Dermis microvascular lymphatic vessel endothelial cell (primary cell): Measurements from ENCODE around the gene ROR1. TPM values are rescaled to one million over a fixed set of nuclear protein-coding genes. Genes with fewer than 3 reads are reported as not detected.

Experiments used
- DNase-seq, 2 donors: peaks; one replicate each; pipeline versions ENCODE4 v3.0.0 to v3.0.0-alpha.2; 2010; ENCODE audit warnings: low read depth in 2 of 2
- total RNA-seq: library from RNA; depleted of rRNA; stranded (reverse); fragments of >200 nt; gene quantifications from 2 replicates; pipeline ENCODE4 v1.2.1, GENCODE V29; 2014

Gene ROR1
- total RNA-seq, 1 donor from 2014 or later = 0.26 TPM

- DNase-seq = peak; percentile 71 to 95
Observed at GRCh38 chr1:64006276-64007051, 232.6 kb downstream of the ROR1 start.

- no peak for DNase-seq
Observed at GRCh38 chr1:64010316-64010715, 236.5 kb downstream of the ROR1 start.

GRCh38 chr1:64013395-64013794, 239.6 kb downstream of the ROR1 start:
- DNase-seq = no peak

GRCh38 chr1:64019818-64020217, 246.0 kb downstream of the ROR1 start:
- DNase-seq = no peak

- DNase-seq = no peak
Observed at GRCh38 chr1:64021066-64021465, 247.2 kb downstream of the ROR1 start.

GRCh38 chr1:64025051-64025450, 251.2 kb downstream of the ROR1 start:
- DNase-seq = no peak

- DNase-seq = no peak
Observed at GRCh38 chr1:64029037-64029436, 255.2 kb downstream of the ROR1 start.

GRCh38 chr1:64030411-64030810, 256.6 kb downstream of the ROR1 start:
- DNase-seq = no peak

- no peak for DNase-seq
Observed at GRCh38 chr1:64031236-64031635, 257.4 kb downstream of the ROR1 start.

- DNase-seq = no peak
Observed at GRCh38 chr1:64033667-64034220, 259.9 kb downstream of the ROR1 start.

- DNase-seq = no peak
Observed at GRCh38 chr1:64036549-64036948, 262.7 kb downstream of the ROR1 start.

- DNase-seq = no peak
Observed at GRCh38 chr1:64038119-64038518, 264.3 kb downstream of the ROR1 start.

GRCh38 chr1:64038965-64039364, 265.1 kb downstream of the ROR1 start:
- DNase-seq = no peak

GRCh38 chr1:64039390-64039926, 265.6 kb downstream of the ROR1 start:
- peak; percentile 55 to 98 for DNase-seq

- DNase-seq = no peak
Observed at GRCh38 chr1:64041371-64042131, 267.7 kb downstream of the ROR1 start.

GRCh38 chr1:64042331-64043100, 268.7 kb downstream of the ROR1 start:
- DNase-seq = peak in 1 of 2 donors; percentile 88

- no peak for DNase-seq
Observed at GRCh38 chr1:64043288-64043687, 269.5 kb downstream of the ROR1 start.

GRCh38 chr1:64043976-64044375, 270.2 kb downstream of the ROR1 start:
- peak in 1 of 2 donors; percentile 30 for DNase-seq

GRCh38 chr1:64046243-64046642, 272.4 kb downstream of the ROR1 start:
- no peak for DNase-seq

- peak in 1 of 2 donors; percentile 34 for DNase-seq
Observed at GRCh38 chr1:64046891-64047290, 273.1 kb downstream of the ROR1 start.

- DNase-seq = no peak
Observed at GRCh38 chr1:64047549-64047996, 273.8 kb downstream of the ROR1 start.
